Urothelium cell line (cell line): Measurements from ENCODE around the gene SAMD10.
"Not testable (repeated sequence)": the region's sequence is repeated elsewhere in the genome, so short reads cannot be mapped to it uniquely, and the experiment has no call there.

Experiments used
- DNase-seq: peaks from one replicate; pipeline ENCODE4 v3.0.0; 2011; ENCODE audit warnings: low spot score, mixed read lengths
- FAIRE-seq: peaks from 2 replicates; lab custom pipeline; 2011; peaks lifted over from hg19 to GRCh38; lab: Jason Lieb, UNC

SAMD10 gene

GRCh38 chr20:63943808-63944077 is 35.7 kb downstream of the SAMD10 start:
- DNase-seq (no peak), FAIRE-seq (no peak)

GRCh38 chr20:63942969-63943807 is 36.3 kb downstream of the SAMD10 start:
- FAIRE-seq, result no peak

GRCh38 chr20:63942250-63942951 is 37.0 kb downstream of the SAMD10 start:
- no peak for FAIRE-seq
- DNase-seq, result no peak

More at GRCh38 chr20:63942969-63943807, 36.3 kb downstream of the SAMD10 start:
- DNase-seq, result no peak

GRCh38 chr20:63941282-63942081 is 38.0 kb downstream of the SAMD10 start:
- no peak for DNase-seq
- FAIRE-seq, result no peak

- FAIRE-seq (no peak), DNase-seq (no peak)
Measured at GRCh38 chr20:63940472-63941266, 38.8 kb downstream of the SAMD10 start.

- DNase-seq, result no peak
- no peak for FAIRE-seq
Measured at GRCh38 chr20:63940071-63940471, 39.4 kb downstream of the SAMD10 start.

- DNase-seq (no peak), FAIRE-seq (no peak)
Measured at GRCh38 chr20:63939061-63939935, 40.1 kb downstream of the SAMD10 start.

- no peak for DNase-seq
- FAIRE-seq, result no peak
Measured at GRCh38 chr20:63937596-63937995, 41.8 kb downstream of the SAMD10 start.

- no peak for FAIRE-seq
Measured at GRCh38 chr20:63935447-63935846, 44.0 kb downstream of the SAMD10 start.

GRCh38 chr20:63934271-63935068 is 45.0 kb downstream of the SAMD10 start:
- no peak for DNase-seq
- FAIRE-seq, result no peak

More at GRCh38 chr20:63935447-63935846, 44.0 kb downstream of the SAMD10 start:
- DNase-seq, result no peak

GRCh38 chr20:63933646-63934045 is 45.8 kb downstream of the SAMD10 start:
- DNase-seq (no peak), FAIRE-seq (no peak)

GRCh38 chr20:63932606-63933160 is 46.8 kb downstream of the SAMD10 start:
- FAIRE-seq (no peak), DNase-seq (no peak)

GRCh38 chr20:63931735-63932134 is 47.7 kb downstream of the SAMD10 start:
- FAIRE-seq (no peak), DNase-seq (no peak)

GRCh38 chr20:63930971-63931553 is 48.4 kb downstream of the SAMD10 start:
- DNase-seq, result no peak
- no peak for FAIRE-seq

GRCh38 chr20:63929473-63929883 is 50.0 kb downstream of the SAMD10 start:
- FAIRE-seq, DNase-seq: not testable (repeated sequence)

- no peak for DNase-seq
- no peak for FAIRE-seq
Measured at GRCh38 chr20:63929071-63929470, 50.4 kb downstream of the SAMD10 start.

- FAIRE-seq, result no peak
Measured at GRCh38 chr20:63926298-63926697, 53.1 kb downstream of the SAMD10 start.

GRCh38 chr20:63924241-63924640 is 55.2 kb downstream of the SAMD10 start:
- FAIRE-seq, result no peak
- DNase-seq, result no peak

More at GRCh38 chr20:63926298-63926697, 53.1 kb downstream of the SAMD10 start:
- no peak for DNase-seq
